Mucosa of descending colon (tissue), 3 donors: ENCODE data around the gene RNF43. TPM values are rescaled to one million over a fixed set of nuclear protein-coding genes. Genes with fewer than 3 reads are reported as not detected.
A peak's percentile ranks its signal among the peaks of the same experiment; 100 is the strongest.

ENCODE experiments used
- ATAC-seq: fragments of 200-7000 bp; cut with Tn5 transposase; one replicate; pipeline ENCODE4 v1.9.1; 2020; ENCODE audit warnings: mild to moderate bottlenecking, moderate library complexity
- DNase-seq, 3 donors: peaks; one replicate each; pipeline ENCODE4 v3.0.0-alpha.2; 2020
- H3K36me3 ChIP-seq: fragments of 200-600 bp; one replicate; pipeline ENCODE4 v1.8.0; 2021; ENCODE audit warnings: low read depth, mild to moderate bottlenecking
- H3K4me1 ChIP-seq: fragments of 200-600 bp; one replicate; pipeline ENCODE4 v1.8.0; 2021; ENCODE audit warnings: low read depth, mild to moderate bottlenecking
- H3K4me3 ChIP-seq: fragments of 200-600 bp; one replicate; pipeline ENCODE4 v1.8.0; 2021; ENCODE audit warnings: mild to moderate bottlenecking
- H3K9me3 ChIP-seq: fragments of 200-600 bp; one replicate; pipeline ENCODE4 v1.8.0; 2021; ENCODE audit warnings: mild to moderate bottlenecking
- intact Hi-C, 2 donors: fragments of 100-400 bp; cut with DNase I in 1 of 2; cut with micrococcal nuclease in 1 of 2; formaldehyde crosslinking; loops; one replicate each; pipeline versions ENCODE4 v1.11.0 to v1.11.1; 2022; cut with DNase I, micrococcal nuclease
- total RNA-seq, 3 donors: library from RNA; stranded (reverse); fragmentation: NEBNext Ultra II Directional in 2 of 3; extraction: Animal tissue kit (Norgen Biotek cat#: 25700) in 2 of 3; gene quantifications; one replicate each; pipeline versions ENCODE4 v1.2.1 to v1.2.4, GENCODE V29; 2021 to 2023
- TF ChIP-seq, protein P1 (sequence below): fragments of 200-600 bp; IDR thresholded peaks from one replicate; pipeline ENCODE4 v1.8.0; 2022; ENCODE audit warnings: antibody characterized with exemption, mild to moderate bottlenecking
- donor health status: DM: no; HTN: no; CAD: no; lungs with moderate emphysema.
- donor health status: DM: no; HTN: no; CAD: no.
- donor health status: DM: no; HTN: yes; CAD: no.

RNF43 gene
- total RNA-seq, 3 donors from 2014 or later = 24.2 to 68.5 (median 37.7) TPM

DNA sequence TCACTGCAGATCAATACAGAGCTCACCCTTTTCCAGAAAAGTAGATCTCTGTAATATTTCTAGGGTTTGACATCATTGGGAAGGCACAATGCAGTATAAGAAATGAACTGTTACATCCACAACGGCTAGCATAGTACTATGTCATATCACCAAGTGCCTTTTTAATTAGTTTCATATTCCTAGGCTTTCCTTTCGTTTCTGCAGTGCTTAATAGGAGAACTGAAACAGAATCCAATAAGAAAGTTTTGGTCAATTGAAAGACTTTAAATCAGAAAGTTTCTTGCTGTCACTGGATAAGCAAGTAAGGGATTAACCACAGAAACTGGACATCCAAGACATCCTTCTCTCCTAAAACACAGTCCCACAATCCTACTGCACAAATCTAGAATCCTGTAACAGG is 3.5 kb upstream of the RNF43 start:
- intact Hi-C loops = no loop called here
- H3K4me3 ChIP-seq = no peak overlapping the region
- ATAC-seq = no peak
- TF ChIP-seq, protein P1, sequence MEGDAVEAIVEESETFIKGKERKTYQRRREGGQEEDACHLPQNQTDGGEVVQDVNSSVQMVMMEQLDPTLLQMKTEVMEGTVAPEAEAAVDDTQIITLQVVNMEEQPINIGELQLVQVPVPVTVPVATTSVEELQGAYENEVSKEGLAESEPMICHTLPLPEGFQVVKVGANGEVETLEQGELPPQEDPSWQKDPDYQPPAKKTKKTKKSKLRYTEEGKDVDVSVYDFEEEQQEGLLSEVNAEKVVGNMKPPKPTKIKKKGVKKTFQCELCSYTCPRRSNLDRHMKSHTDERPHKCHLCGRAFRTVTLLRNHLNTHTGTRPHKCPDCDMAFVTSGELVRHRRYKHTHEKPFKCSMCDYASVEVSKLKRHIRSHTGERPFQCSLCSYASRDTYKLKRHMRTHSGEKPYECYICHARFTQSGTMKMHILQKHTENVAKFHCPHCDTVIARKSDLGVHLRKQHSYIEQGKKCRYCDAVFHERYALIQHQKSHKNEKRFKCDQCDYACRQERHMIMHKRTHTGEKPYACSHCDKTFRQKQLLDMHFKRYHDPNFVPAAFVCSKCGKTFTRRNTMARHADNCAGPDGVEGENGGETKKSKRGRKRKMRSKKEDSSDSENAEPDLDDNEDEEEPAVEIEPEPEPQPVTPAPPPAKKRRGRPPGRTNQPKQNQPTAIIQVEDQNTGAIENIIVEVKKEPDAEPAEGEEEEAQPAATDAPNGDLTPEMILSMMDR = no peak
- H3K4me1 ChIP-seq = peaks cover 5% of the 10 kb centered on the region
- no peaks in the 10 kb centered on the region for H3K36me3 ChIP-seq
- no peaks in the 10 kb centered on the region for H3K9me3 ChIP-seq
- no peak for DNase-seq

DNA sequence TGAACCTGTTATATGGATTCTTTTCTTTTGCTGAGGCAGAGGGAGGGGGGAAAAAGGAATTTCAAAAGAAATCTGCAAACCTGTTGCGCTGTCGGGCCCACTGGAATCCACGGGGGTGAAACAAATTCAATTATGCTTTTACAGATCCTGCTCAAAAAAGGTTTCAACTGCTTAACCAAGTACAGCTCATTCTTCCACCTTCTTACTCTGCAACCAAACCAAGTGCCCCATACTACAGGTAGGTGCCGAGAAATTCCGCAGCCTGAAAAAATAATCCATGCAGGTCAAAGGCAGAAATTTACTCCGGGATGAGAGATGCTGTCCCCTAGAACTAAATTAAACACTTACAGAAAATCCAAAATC is 416 bp downstream of the RNF43 start:
- ATAC-seq = no peak

DNA sequence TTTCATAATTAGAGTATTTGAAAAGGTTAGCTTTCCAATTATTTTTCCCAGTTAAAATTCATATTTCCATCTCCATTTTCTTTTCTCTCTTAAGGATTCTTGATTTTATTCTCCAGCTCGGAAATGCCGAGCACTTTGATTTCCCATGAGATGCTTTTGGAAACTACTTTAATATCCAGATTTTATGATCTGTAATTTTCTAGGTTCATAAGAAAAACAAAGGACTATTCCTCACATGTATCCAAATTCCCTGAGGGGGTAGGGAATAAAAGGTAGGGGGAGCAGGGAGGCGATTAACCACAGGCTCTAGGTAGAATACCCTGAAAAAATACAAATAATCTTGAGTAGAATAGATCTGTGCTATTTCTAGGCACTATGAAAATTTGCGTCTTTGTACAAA is 938 bp downstream of the RNF43 start:
- DNase-seq = no peak
- peaks cover 5% of the 10 kb centered on the region for H3K4me1 ChIP-seq
- intact Hi-C loops = loop anchor here in 1 of 2 donors (10.0 kb wide), 1 partner anchor 62 kb away; the partner anchor contains the start of gene SUPT4H1

More for the DNA sequence above, 416 bp downstream of the RNF43 start:
- Histone ChIP-seq H3K4me3 (peak overlapping the region; percentile 25), H3K9me3 (no peaks in the 10 kb centered on the region), H3K36me3 (no peaks in the 10 kb centered on the region), H3K4me1 (peaks cover 5% of the 10 kb centered on the region)
- intact Hi-C loops = loop anchor here in 1 of 2 donors (10.0 kb wide), 1 partner anchor 62 kb away; the partner anchor contains the start of gene SUPT4H1
- TF ChIP-seq, protein P1 = no peak
- no peak for DNase-seq

DNA sequence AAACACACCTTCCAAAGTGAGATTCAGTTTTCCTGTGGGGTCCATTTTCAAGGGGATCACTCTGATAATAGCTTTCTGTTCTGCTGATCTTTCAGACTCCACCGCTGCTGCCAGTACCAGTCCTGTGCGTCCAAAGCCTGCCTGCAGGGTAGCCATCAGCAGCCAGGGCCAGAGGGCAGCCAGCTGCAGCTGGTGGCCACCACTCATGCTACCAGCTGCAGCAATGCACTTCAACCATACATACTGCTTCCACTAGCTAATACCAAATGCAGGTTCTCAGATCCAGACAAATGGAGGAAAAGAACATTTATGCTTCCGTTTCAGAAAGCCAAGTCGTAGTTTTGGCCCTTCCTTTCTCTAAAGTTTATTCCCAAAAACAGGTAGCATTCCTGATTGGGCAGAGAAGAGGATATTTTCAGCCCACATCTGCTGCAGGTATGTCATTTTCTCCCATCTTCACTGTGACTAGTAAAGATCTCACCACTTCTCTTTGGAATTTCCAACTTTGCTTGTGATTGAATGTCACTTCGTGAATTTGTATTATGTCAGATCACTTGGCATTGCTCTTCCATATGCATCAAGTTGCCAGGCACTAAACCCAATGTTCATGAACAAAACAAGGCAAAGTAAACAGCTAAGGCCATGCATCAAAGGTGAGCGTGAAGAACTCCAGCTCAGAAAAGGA is 1.8 kb downstream of the RNF43 start:
- TF ChIP-seq, protein P1 = no peak
- DNase-seq (peak; percentile 59 to 62 (median 60)), ATAC-seq (peak; percentile 42)
- no peaks in the 10 kb centered on the region for H3K36me3 ChIP-seq
- intact Hi-C loops = loop anchor here in 1 of 2 donors (10.0 kb wide), 1 partner anchor 61 kb away; the partner anchor contains the start of gene SUPT4H1
- no peaks in the 10 kb centered on the region for H3K9me3 ChIP-seq
- H3K4me1 ChIP-seq = peaks cover 5% of the 10 kb centered on the region
- H3K4me3 ChIP-seq = peak overlapping the region; percentile 12

More for the DNA sequence above, 938 bp downstream of the RNF43 start:
- TF ChIP-seq, protein P1 = no peak
- no peak overlapping the region for H3K4me3 ChIP-seq
- ATAC-seq = no peak
- no peaks in the 10 kb centered on the region for H3K36me3 ChIP-seq
- H3K9me3 ChIP-seq = no peaks in the 10 kb centered on the region

DNA sequence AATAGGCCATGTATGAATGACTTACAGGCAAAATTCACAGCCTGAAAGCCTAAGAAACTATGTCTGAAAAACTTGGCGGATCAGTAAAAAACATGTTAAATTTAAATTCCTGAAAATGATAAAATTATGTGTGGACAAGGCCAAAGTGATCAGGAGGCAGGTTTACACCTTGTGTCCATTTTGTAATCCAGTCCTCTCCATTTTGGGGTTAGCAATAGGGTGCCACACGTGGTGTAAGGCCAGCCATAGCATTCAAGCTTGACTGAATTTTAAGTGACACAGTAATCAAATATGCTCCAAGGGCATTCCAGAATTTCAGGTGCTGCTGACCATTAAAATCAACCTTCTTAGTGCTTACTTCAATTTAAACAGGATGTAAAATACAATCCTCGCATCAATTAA is 2.7 kb downstream of the RNF43 start:
- DNase-seq = no peak
- Histone ChIP-seq H3K36me3 (no peaks in the 10 kb centered on the region), H3K9me3 (no peaks in the 10 kb centered on the region), H3K4me3 (no peak overlapping the region), H3K4me1 (peaks cover 5% of the 10 kb centered on the region)
- TF ChIP-seq, protein P1 = no peak
- no peak for ATAC-seq
- intact Hi-C loops = loop anchor here in 1 of 2 donors (10.0 kb wide), 1 partner anchor 60 kb away; the partner anchor contains the start of gene SUPT4H1
